Skeletal muscle cell (primary cell): ENCODE results near the gene NGRN.

Experiments used
- DNase-seq: peaks from one replicate; pipeline ENCODE4 v3.0.0-alpha.2; 2010; ENCODE audit warnings: low read depth
- H3K4me3 ChIP-seq: 2 replicates; pipeline ENCODE4 v1.5.1; 2011; ENCODE audit warnings: low read depth, mild to moderate bottlenecking, control low read depth, low read length, moderate library complexity

Gene NGRN

GRCh38 chr15:90306560-90306959, 41.1 kb downstream of the NGRN start:
- DNase-seq, result no peak
- no peak overlapping the region for H3K4me3 ChIP-seq

GRCh38 chr15:90307661-90308060, 42.2 kb downstream of the NGRN start:
- DNase-seq, result no peak
- no peak overlapping the region for H3K4me3 ChIP-seq

GRCh38 chr15:90309020-90309419, 43.5 kb downstream of the NGRN start:
- H3K4me3 ChIP-seq, result no peak overlapping the region
- DNase-seq, result no peak

- peak; percentile 75 for DNase-seq
- no peak overlapping the region for H3K4me3 ChIP-seq
Observed at GRCh38 chr15:90315278-90315982, 50.0 kb downstream of the NGRN start.

- DNase-seq, result no peak
- H3K4me3 ChIP-seq, result no peak overlapping the region
Observed at GRCh38 chr15:90316139-90316538, 50.7 kb downstream of the NGRN start.

GRCh38 chr15:90318591-90318990, 53.1 kb downstream of the NGRN start:
- DNase-seq, result no peak
- no peak overlapping the region for H3K4me3 ChIP-seq

- DNase-seq, result peak; percentile 63
- no peak overlapping the region for H3K4me3 ChIP-seq
Observed at GRCh38 chr15:90320062-90320884, 54.8 kb downstream of the NGRN start.

- no peak for DNase-seq
- no peak overlapping the region for H3K4me3 ChIP-seq
Observed at GRCh38 chr15:90320885-90321278, 55.4 kb downstream of the NGRN start.
